SK-N-SH (cell line): ENCODE results near the gene VPS8.

Experiments used
- CHD2 ChIP-seq: fragments of 150-350 bp; IDR thresholded peaks from 2 replicates; pipeline ENCODE4 v1.6.1; 2018; ENCODE audit warnings: low read length; ENCODE audit not compliant: partially characterized antibody
- EP300 ChIP-seq, 2 experiments: IDR thresholded peaks; 2 replicates each; pipeline versions ENCODE4 v1.4.0 to v1.6.1; 2012; ENCODE audit warnings: borderline replicate concordance in 1 of 2, low read depth in 1 of 2, low read length in 1 of 2
- POLR2AphosphoS5 ChIP-seq: IDR thresholded peaks from 2 replicates; pipeline ENCODE4 v1.6.1; 2012; ENCODE audit warnings: low read depth, low read length
- RAD21 ChIP-seq: IDR thresholded peaks from 2 replicates; pipeline ENCODE4 v1.6.1; 2012; ENCODE audit warnings: mild to moderate bottlenecking, low read length
- TAF1 ChIP-seq: IDR thresholded peaks from 2 replicates; pipeline ENCODE4 v1.6.1; 2012; ENCODE audit warnings: low read depth, mild to moderate bottlenecking, low read length, moderate library complexity, borderline replicate concordance
- TF ChIP-seq, protein P1 (sequence below): IDR thresholded peaks from 2 replicates; pipeline ENCODE4 v1.4.0; 2012; ENCODE audit warnings: low read depth
- TF ChIP-seq, protein P2 (sequence below): fragments of 200-600 bp; sonication (generic); IDR thresholded peaks from 2 replicates; pipeline ENCODE4 v1.6.1; 2017; ENCODE audit warnings: antibody characterized with exemption, mild to moderate bottlenecking, moderate library complexity
- TF ChIP-seq, protein P3 (sequence below): IDR thresholded peaks from 2 replicates; pipeline ENCODE4 v1.4.0; 2012; ENCODE audit warnings: low read depth, borderline replicate concordance

DNA sequence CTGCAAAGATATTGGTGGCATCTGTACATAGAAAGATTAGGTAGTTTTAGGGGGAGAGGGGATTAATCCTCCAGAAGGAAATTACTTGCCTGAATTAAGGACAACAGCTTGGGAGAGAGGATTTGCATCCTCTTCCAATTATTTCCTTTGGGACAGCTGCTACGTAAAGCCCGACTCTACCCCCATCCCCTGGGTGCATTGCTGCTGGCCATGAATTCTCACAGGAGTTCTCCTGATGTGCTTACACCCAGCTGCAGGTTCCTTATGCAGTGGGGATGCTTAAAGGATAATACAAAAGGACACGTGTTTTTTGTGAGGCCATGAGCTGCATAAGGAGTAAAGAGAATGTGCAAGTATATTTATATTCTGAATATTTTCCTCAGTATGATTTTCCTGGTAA, 132.3 kb downstream of the VPS8 start:
- TF ChIP-seq, protein P1, sequence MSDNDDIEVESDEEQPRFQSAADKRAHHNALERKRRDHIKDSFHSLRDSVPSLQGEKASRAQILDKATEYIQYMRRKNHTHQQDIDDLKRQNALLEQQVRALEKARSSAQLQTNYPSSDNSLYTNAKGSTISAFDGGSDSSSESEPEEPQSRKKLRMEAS: no peak
- TF ChIP-seq, protein P2, sequence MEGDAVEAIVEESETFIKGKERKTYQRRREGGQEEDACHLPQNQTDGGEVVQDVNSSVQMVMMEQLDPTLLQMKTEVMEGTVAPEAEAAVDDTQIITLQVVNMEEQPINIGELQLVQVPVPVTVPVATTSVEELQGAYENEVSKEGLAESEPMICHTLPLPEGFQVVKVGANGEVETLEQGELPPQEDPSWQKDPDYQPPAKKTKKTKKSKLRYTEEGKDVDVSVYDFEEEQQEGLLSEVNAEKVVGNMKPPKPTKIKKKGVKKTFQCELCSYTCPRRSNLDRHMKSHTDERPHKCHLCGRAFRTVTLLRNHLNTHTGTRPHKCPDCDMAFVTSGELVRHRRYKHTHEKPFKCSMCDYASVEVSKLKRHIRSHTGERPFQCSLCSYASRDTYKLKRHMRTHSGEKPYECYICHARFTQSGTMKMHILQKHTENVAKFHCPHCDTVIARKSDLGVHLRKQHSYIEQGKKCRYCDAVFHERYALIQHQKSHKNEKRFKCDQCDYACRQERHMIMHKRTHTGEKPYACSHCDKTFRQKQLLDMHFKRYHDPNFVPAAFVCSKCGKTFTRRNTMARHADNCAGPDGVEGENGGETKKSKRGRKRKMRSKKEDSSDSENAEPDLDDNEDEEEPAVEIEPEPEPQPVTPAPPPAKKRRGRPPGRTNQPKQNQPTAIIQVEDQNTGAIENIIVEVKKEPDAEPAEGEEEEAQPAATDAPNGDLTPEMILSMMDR: no peak
- TF ChIP-seq CHD2 (no peak), TAF1 (no peak), EP300 (IDR thresholded peaks at IDR 0.05; ENCODE audit: borderline replicate concordance in 1 of 2, low read depth in 1 of 2, low read length in 1 of 2) (no peak), POLR2AphosphoS5 (no peak), RAD21 (no peak)
- TF ChIP-seq, protein P3, sequence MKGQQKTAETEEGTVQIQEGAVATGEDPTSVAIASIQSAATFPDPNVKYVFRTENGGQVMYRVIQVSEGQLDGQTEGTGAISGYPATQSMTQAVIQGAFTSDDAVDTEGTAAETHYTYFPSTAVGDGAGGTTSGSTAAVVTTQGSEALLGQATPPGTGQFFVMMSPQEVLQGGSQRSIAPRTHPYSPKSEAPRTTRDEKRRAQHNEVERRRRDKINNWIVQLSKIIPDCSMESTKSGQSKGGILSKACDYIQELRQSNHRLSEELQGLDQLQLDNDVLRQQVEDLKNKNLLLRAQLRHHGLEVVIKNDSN: no peak
